NCI-H526 (cell line): ENCODE data around the gene CHPF.

Experiments
- DNase-seq, 2 experiments: peaks; one replicate each; lab custom pipeline; 2025; lab: John Stamatoyannopoulos, UW

CHPF gene

GRCh38 chr2:219514836-219515235 is 28.8 kb downstream of the CHPF start:
- DNase-seq, result no peak

GRCh38 chr2:219514196-219514761 is 29.3 kb downstream of the CHPF start, which contains the start of gene ASIC4:
Gene ASIC4 (plus strand): TSS chr2:219514482. CDS start chr2:219514725, 243 bp downstream.
- DNase-seq, result peak in 1 of 2 experiments; percentile 62

DNA sequence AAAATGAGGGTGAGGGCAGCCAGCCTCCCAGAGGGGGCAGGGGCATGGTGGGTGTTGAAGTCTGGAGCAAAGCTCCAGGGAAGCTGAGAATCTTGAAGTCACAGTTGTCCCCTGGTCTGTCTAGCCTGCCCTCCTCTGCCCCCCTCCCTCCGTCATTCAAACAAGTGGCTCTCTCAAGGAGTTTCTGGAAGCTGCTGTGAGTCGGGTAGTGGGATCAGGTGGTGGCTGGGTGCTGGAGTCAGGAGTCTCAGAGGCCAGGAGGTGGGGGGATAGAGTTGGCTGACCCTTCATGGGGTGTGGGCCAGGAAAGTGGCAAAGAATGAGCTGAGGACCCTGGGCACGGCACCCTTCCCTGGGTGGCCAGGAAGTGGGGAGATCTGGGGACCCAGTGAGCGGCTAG is 29.8 kb downstream of the CHPF start:
- DNase-seq, result peak in 1 of 2 experiments; percentile 24

DNA sequence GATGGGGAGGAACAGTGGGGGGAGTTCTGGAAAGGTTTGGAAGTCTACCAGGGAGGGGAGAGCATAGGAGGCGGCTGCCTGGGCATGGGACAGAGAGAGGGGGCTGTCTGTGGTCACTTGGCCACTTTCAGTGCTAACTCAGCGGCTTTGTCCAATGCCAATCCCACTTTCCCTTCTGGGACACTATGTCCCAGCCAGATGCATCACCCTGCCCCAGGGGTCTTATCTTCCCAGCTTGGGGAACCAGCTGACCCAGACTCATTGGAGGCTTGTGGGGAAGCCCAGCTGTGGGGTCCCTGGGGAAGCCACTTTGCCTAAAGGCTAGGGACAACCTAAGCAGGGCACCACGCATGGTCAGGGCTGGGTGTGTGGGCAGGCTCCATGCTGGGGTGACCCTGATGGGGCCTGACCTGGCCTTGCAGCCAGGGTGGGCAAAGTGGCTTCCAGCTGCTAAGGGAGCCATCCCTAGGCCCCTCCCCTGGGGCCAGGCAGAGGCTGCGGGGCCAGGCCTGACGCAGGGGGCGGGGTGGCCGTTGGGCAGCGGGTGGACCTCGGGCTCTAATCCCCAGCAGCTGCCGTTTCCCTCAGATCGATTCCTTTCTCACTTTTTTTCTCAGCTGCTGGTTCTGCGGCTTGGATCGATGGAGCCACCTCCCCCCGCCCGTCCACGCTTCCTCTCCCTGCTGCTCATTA is 30.9 kb downstream of the CHPF start:
- no peak for DNase-seq

DNA sequence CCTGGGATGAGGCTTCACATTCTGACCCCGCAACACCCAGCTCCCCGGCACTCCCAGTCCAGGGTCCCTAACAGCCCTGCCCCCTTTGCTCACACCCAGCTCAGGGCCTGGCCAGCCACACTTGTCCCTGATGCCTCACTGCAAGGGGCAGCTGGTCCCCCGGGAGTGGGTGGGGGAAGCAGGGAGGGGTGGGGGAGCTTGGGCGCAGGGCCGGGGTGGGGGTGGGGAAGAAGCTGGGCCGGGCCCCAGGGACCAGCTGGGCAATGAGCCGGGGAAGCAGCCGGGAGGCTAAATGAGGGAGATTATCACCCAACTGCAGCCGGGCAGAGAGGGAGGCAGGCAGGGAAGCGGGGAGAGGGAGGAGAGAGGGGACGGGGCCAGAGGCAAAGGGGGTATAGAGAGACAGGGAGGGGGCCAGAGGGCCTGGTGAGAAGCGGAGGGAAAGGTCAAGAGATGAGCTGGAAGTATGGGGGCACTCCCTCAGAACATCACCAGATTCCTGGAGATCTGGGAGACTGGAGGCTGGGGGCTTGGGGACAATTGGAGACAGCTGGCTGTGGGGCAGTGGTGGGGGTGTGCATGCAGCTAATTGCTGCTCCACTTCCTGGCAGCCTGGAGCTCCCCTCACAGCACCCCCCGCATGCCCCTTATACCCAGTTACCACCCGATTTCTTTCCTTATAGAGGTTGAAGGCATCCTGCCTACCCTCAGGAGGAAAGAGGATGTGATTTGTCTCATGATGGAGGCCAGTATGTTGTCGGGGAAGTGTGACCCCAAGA is 31.9 kb downstream of the CHPF start:
- DNase-seq, result peak; percentile 12 to 81

DNA sequence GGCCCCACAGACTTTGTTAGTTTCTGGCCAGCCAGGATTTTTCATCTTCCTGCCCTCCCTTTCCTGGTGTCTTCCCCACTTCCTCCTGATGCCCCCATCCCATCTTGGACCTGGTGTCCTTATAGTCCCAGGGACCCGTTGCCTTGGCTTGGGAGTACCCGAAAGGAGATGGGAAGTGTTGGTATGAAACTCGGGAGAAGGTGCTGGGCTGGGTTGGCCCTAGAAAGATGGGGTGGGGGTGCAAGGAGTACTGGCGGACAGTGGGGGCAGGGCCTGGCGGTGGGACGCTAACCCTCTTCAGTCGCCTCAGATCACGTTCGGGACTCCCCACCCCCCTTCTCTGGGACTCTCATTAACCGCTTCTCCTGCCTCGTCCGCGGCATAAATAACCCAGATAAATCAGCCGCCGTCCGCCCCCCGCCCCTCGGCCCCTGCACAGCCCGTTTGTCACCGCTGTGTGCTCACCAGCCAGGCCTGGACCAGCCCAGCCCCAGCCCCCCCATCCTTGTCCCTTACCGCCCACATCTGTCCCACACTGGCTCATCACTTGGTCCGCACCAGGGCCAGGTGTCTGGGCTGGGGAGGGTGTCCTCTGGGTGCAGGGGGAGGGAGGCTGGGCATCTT is 33.0 kb downstream of the CHPF start:
- no peak for DNase-seq

DNA sequence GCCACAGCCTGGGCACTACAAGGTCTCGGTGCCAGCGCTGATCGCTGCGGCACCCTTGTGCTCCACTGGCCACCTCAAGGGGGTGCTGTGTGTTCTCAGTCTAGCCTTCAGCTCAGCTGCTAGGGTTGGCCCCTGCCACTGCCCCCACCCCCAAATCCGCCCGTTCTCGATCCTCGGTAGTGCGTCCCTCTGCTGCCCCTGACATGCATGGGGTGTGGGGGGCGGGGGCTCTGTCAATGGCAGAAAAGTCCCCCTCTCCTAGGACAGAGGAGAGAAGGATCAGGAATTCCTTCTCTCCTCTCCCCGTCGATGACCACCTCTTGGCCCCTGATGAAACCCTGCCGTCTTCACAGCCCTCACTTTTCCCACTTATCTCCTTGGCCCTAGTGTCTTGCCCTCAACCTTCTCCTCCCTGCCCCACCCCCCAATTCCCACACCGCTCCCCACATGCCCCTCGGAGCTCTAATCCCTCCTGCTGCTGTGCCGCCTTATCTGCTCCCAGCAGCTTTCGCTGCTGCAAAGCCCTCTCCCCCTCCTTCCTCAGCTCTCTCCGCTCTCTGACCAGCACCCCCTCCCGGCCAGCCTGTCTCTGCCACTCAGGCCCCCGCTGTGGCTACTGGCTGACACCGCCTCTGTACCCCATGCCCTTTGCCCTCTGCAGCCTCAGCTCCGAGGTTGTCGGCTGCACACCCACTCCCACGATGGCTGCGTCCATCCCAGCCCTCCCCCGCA is 33.7 kb downstream of the CHPF start:
- peak in 1 of 2 experiments; percentile 79 for DNase-seq

DNA sequence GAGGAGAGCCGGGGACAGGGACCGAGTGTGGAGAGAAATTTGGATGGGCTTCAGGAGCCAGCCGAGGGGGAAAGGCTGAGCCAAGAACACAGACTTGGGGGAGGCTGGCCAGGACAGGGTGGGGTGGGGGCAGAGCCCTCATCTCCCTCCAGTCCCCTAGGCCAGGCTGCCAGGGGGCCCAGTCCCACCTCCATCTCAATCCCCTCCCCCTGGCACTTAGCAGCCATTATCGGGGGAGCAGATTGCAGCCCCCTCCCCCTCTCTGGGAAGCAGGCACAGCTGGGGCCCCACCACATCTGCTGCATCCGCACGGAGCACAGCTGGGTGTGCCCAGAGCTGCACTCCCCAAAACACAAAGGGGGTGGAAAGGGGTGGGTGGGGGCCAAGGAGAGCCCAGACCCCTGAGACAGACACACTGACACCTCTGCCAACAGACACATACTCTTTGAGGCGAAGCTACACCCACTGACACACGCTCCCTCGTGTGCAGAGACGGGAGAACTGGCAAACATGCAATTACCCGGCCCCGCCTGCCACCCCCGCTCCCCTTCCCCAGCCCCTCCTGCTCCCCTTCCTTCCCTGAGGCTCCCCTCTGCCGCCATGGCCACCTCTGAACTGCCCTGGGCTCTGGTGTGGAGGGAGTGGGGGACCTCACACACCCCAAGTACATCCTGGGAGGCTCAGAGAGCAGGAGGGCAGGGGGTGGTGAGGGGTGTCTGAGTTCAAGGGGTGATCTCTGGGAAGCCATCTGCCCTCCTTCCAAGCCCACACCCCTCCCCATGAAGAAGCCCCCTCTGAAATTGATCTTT is 34.4 kb downstream of the CHPF start:
- DNase-seq, result no peak

- DNase-seq, result no peak
Measured at GRCh38 chr2:219508444-219508734, 35.2 kb downstream of the CHPF start.

- no peak for DNase-seq
Measured at GRCh38 chr2:219507581-219508443, 35.8 kb downstream of the CHPF start.

- no peak for DNase-seq
Measured at GRCh38 chr2:219506802-219507526, 36.6 kb downstream of the CHPF start.

DNA sequence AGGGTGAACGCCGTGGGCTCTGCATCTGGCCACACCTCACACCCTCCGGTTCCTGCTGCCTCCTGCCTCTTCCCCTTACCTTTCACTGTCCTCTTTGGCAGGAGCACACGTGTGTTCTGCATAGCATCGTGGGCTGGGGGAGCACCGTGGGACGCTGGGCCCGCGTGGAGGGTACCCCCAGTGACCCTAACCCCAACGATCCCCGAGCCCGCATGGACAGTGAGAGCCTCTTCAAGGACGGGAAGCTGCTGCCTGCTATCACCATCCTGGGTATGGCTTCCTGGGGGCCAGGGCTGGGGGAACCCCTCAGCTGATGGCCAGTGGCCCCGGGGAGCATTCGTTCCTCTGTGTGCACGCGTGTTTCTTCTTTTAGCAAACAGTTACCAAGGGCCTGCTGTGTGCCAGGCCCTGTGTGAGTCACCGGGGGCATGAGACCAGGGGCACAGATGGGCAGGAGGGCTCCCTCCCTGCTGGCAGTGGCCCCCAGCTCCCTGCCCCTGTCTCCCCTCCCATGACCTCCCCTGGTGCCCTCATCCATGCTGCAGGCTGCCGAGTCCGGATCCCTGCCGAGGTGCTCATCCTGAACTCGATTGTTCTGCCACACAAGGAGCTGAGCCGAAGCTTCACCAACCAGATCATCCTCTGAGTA is 37.3 kb downstream of the CHPF start:
- DNase-seq, result no peak

DNA sequence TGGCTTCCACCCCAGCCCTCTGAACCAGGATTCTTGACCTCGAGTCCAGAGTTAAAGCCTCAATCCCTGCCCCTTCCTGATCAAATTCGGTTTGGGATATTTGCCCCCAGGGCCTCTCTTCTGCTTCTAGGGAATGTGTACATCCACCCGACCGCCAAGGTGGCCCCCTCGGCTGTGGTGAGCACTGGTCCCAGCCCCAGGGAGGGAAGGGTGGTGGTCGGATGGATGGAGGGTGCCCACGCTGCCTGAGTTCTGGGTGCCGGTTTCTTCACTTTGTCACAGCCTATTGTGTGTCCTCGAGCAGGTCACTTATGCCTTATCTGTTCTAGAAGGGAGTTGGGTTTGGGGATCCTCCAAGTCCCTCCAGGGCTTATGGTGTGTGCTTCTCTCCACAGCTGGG is 38.0 kb downstream of the CHPF start:
- DNase-seq, result no peak

DNA sequence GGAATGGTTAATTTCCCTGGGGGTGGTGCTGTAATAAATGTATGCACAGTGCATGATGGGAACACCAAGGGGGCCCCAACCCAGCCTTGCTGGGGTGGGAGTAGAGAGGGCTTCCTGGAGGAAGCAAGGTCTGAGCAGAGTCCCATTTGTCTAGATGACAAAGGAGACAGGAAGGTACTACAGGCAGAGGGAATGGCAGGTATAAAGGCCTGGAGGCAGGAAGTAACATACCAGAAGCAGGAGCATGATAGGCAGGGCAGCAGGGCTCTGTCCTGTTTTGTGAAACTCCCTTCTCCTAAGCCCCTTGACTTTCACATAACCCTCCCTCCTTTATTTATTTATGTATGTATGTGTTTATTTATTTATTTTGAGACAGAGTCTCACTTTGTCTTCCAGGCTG is 41.0 kb downstream of the CHPF start:
- no peak for DNase-seq

GRCh38 chr2:219501849-219502248 is 41.8 kb downstream of the CHPF start:
- DNase-seq, result no peak

DNA sequence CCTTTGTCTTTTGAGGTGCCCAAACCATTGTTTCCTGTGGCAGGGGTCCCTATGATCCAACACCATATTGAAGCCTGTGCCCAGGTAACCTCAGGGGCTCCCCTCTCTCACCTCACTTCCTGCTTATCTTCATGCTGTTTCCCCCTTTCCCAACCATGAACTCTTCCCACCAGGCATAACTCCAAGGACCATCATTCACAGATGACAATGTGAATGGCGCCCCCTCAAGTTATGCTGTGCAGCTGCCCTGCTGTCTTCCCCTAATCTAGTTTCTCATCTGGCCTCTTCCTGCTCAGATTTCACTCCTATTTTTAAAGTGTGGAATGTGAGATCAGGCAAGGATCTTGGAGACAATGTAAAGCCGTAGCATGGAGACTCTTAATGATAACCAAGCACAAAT is 43.5 kb downstream of the CHPF start:
- DNase-seq, result no peak

GRCh38 chr2:219499555-219499954 is 44.1 kb downstream of the CHPF start:
- DNase-seq, result no peak

DNA sequence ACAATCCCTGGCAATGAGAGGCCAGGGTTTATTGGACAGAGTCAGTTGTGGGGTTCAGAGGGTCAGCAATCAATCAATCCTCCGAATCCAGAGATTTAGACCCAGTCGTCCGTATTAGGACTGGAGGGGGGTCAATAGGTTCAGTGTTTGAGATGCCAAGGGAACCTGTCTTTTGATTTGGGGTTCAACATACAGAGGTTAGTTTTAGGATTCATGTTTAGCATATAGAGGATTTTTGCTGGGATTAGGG is 44.6 kb downstream of the CHPF start:
- no peak for DNase-seq

- peak; percentile 96 to 98 for DNase-seq
Measured at GRCh38 chr2:219498280-219499057, 45.1 kb downstream of the CHPF start, which contains the start of gene GMPPA. Gene GMPPA (plus strand): TSS chr2:219498891. CDS start chr2:219499976, 1,085 bp downstream.
